ENCODE measurements around the gene PCMT1. TPM values are rescaled to one million over a fixed set of nuclear protein-coding genes. Genes with fewer than 3 reads are reported as not detected.

Gene PCMT1
- total and polyA plus RNA-seq, 2 of the 13 experiments (the other 11 are each of a cell fraction or from before 2014, with no cell fraction given): 112 to 169 TPM

- TF ChIP-seq ZNF646 (CRISPR knock-in tag; IDR thresholded peaks at IDR 0.05) (no peak), NONO (IDR thresholded peaks at IDR 0.05) (no peak), NONO (CRISPR knock-in tag; conservative IDR thresholded peaks at IDR 0.05) (peak; percentile 71; the same call in 1 of the 2 replicates), HNRNPLL (IDR thresholded peaks at IDR 0.05; ENCODE audit: low read depth, low read length, poor library complexity, severe bottlenecking) (no peak), DZIP1 (CRISPR knock-in tag; IDR thresholded peaks at IDR 0.05) (no peak), ZFP91 (CRISPR knock-in tag; IDR thresholded peaks at IDR 0.05; ENCODE audit: borderline replicate concordance) (no peak), ONECUT2 (CRISPR knock-in tag; IDR thresholded peaks at IDR 0.05) (no peak), ZMYM4 (CRISPR knock-in tag; IDR thresholded peaks at IDR 0.05) (peak; percentile 87), FUBP1 (CRISPR knock-in tag; IDR thresholded peaks at IDR 0.05; ENCODE audit: borderline replicate concordance) (no peak), MLX (CRISPR knock-in tag; IDR thresholded peaks at IDR 0.05) (peak; percentile 61), ZNF501 (CRISPR knock-in tag; IDR thresholded peaks at IDR 0.05) (peak; percentile 52; the same call in 1 of the 2 replicates), KDM5B (CRISPR knock-in tag; IDR thresholded peaks at IDR 0.05; ENCODE audit: borderline replicate concordance) (peak; percentile 68; the same call in 1 of the 2 replicates), MAFG (CRISPR knock-in tag; IDR thresholded peaks at IDR 0.05) (no peak), CEBPB (IDR thresholded peaks at IDR 0.05; ENCODE audit: borderline replicate concordance, low read depth, low read length) (no peak), ZNF20 (CRISPR knock-in tag; IDR thresholded peaks at IDR 0.05) (no peak), ZNF556 (CRISPR knock-in tag; IDR thresholded peaks at IDR 0.05; ENCODE audit: borderline replicate concordance) (peak; percentile 77)
These were observed 81.8 kb downstream of the PCMT1 start (continued) for GRCh38 chr6:149831308-149831820.
